Stimulated activated CD8-positive, alpha-beta memory T cell treated with anti-CD3 and anti-CD28 coated beads, Interleukin-15, amount 100 ng/mL, for 1 hour (primary cell): Measurements from ENCODE around the gene ADD1.
"Not testable (repeated sequence)": the region's sequence is repeated elsewhere in the genome, so short reads cannot be mapped to it uniquely, and the experiment has no call there.

Experiments
- DNase-seq: peaks from one replicate; pipeline ENCODE4 v3.0.0-alpha.2; 2020; ENCODE audit warnings: low read depth

ADD1 gene

GRCh38 chr4:2886161-2886560, 42.5 kb downstream of the ADD1 start:
- no peak for DNase-seq

GRCh38 chr4:2886622-2887021, 43.0 kb downstream of the ADD1 start:
- no peak for DNase-seq

GRCh38 chr4:2887343-2887742, 43.7 kb downstream of the ADD1 start:
- no peak for DNase-seq

GRCh38 chr4:2888886-2889285, 45.2 kb downstream of the ADD1 start:
- no peak for DNase-seq

GRCh38 chr4:2891294-2891693, 47.6 kb downstream of the ADD1 start:
- DNase-seq: no peak

- no peak for DNase-seq
Observed at GRCh38 chr4:2893772-2894171, 50.1 kb downstream of the ADD1 start.

- DNase-seq: no peak
Observed at GRCh38 chr4:2898001-2898400, 54.4 kb downstream of the ADD1 start.

- no peak for DNase-seq
Observed at GRCh38 chr4:2900741-2901140, 57.1 kb downstream of the ADD1 start.

GRCh38 chr4:2901186-2901585, 57.5 kb downstream of the ADD1 start:
- DNase-seq: no peak

GRCh38 chr4:2902126-2902525, 58.5 kb downstream of the ADD1 start:
- no peak for DNase-seq

- DNase-seq: no peak
Observed at GRCh38 chr4:2905544-2905943, 61.9 kb downstream of the ADD1 start.

- no peak for DNase-seq
Observed at GRCh38 chr4:2906218-2906617, 62.6 kb downstream of the ADD1 start.

GRCh38 chr4:2907226-2907625, 63.6 kb downstream of the ADD1 start:
- no peak for DNase-seq

- no peak for DNase-seq
Observed at GRCh38 chr4:2907706-2908293, 64.2 kb downstream of the ADD1 start.

- no peak for DNase-seq
Observed at GRCh38 chr4:2908686-2909085, 65.0 kb downstream of the ADD1 start.

GRCh38 chr4:2909583-2909982, 65.9 kb downstream of the ADD1 start:
- no peak for DNase-seq

GRCh38 chr4:2910409-2910808, 66.8 kb downstream of the ADD1 start:
- no peak for DNase-seq

GRCh38 chr4:2911868-2912267, 68.2 kb downstream of the ADD1 start:
- DNase-seq: no peak

GRCh38 chr4:2913168-2913567, 69.5 kb downstream of the ADD1 start:
- no peak for DNase-seq

- no peak for DNase-seq
Observed at GRCh38 chr4:2914256-2915126, 70.8 kb downstream of the ADD1 start.

- no peak for DNase-seq
Observed at GRCh38 chr4:2915789-2916188, 72.1 kb downstream of the ADD1 start.

- not testable (repeated sequence) for DNase-seq
Observed at GRCh38 chr4:2916696-2917095, 73.1 kb downstream of the ADD1 start.

GRCh38 chr4:2918300-2918699, 74.7 kb downstream of the ADD1 start:
- not testable (repeated sequence) for DNase-seq

GRCh38 chr4:2918714-2919113, 75.1 kb downstream of the ADD1 start:
- DNase-seq: not testable (repeated sequence)
